Stomach (tissue), 4 donors: ENCODE data around the gene TMEM50A.
"Not testable (repeated sequence)": the region's sequence is repeated elsewhere in the genome, so short reads cannot be mapped to it uniquely, and the experiment has no call there.

Experiments used
- EP300 ChIP-seq: sonication (generic); formaldehyde crosslinking; IDR thresholded peaks from one replicate; pipeline ENCODE4 v1.6.1; 2017; ENCODE audit warnings: antibody characterized with exemption
- POLR2A ChIP-seq, 4 donors: fragments of 450-650 bp; IDR thresholded peaks; one replicate each; pipeline ENCODE4 v1.6.1; 2016; ENCODE audit warnings: antibody characterized with exemption in 4 of 4, control low read depth in 2 of 4, mild to moderate bottlenecking in 1 of 4, moderate library complexity in 1 of 4
- POLR2AphosphoS5 ChIP-seq, 3 donors: sonication (generic); formaldehyde crosslinking; IDR thresholded peaks; one replicate each; pipeline ENCODE4 v1.6.1; 2016; ENCODE audit warnings: antibody characterized with exemption in 3 of 3
- TF ChIP-seq, protein P1 (sequence below), 7 experiments: fragments of 450-650 bp in 4 of 7; fragments of 200-600 bp in 3 of 7; sonication (generic) in 3 of 7; IDR thresholded peaks; one replicate each; pipeline ENCODE4 v1.5.1; 2016 to 2019; ENCODE audit warnings: antibody characterized with exemption in 7 of 7, control low read depth in 2 of 7, mild to moderate bottlenecking in 1 of 7

DNA sequence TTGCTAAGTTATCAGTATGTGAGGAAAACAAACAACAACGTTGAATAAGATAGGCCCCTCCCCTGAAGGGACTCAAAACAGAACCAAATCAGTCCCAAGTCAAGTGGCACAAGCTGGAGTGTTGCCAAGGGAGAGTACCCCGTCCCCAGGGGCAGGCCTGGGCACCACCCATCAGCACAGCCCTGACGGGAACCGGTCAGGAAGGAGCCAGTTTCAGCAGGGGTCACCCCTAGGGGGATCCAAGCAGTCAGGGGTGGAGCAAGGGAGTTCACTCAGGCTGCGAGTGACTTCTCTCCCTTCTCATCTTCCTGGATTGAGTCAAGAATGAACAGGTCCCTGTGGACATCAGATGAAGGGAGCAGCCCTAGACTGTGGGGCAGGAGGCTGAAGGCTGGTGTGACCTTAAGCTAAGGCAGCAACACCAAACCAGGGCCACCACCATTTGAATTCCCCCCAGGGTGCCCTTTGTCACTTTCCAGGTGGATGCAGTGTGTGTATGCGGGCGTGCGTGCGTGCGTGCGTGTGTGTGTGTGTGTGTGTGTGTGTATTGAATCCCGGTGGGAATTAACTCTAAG is 67.7 kb downstream of the TMEM50A start:
- TF ChIP-seq, protein P1, sequence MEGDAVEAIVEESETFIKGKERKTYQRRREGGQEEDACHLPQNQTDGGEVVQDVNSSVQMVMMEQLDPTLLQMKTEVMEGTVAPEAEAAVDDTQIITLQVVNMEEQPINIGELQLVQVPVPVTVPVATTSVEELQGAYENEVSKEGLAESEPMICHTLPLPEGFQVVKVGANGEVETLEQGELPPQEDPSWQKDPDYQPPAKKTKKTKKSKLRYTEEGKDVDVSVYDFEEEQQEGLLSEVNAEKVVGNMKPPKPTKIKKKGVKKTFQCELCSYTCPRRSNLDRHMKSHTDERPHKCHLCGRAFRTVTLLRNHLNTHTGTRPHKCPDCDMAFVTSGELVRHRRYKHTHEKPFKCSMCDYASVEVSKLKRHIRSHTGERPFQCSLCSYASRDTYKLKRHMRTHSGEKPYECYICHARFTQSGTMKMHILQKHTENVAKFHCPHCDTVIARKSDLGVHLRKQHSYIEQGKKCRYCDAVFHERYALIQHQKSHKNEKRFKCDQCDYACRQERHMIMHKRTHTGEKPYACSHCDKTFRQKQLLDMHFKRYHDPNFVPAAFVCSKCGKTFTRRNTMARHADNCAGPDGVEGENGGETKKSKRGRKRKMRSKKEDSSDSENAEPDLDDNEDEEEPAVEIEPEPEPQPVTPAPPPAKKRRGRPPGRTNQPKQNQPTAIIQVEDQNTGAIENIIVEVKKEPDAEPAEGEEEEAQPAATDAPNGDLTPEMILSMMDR (IDR thresholded peaks at IDR 0.05) = not testable (repeated sequence)
- not testable (repeated sequence) for TF ChIP-seq POLR2A (IDR thresholded peaks at IDR 0.05); EP300; POLR2AphosphoS5 (IDR thresholded peaks at IDR 0.05)
